K562 (cell line): ENCODE measurements around the gene ALDH3B2. TPM values are rescaled to one million over a fixed set of nuclear protein-coding genes. Genes with fewer than 3 reads are reported as not detected.
"Not testable (repeated sequence)": the region's sequence is repeated elsewhere in the genome, so short reads cannot be mapped to it uniquely, and the experiment has no call there.

Source experiments
- ATAC-seq: fragments of 200-7000 bp; cut with Tn5 transposase; 3 replicates; pipeline ENCODE4 v1.9.1; 2020; ENCODE audit warnings: moderate library complexity
- BruUV-seq: library from RNA; stranded (reverse); fragments of 400-500 nt; replicated peaks from 2 replicates; lab custom pipeline; 2021; lab: Mats Ljungman, UMichigan
- CTCF ChIA-PET: fragments of 300-600 bp; formaldehyde crosslinking; extraction: SDS; loops from one replicate; lab custom pipeline; 2021; ENCODE audit warnings: low intra/inter-chr PET ratio; lab: Yijun Ruan, JAX
- POLR2A ChIA-PET: fragments of 300-600, 350-650 bp; sonication (Branson Sonifier 250); formaldehyde crosslinking; extraction: SDS; loops from one replicate; lab custom pipeline; 2021; ENCODE audit warnings: antibody characterized with exemption, inconsistent platforms; lab: Yijun Ruan, JAX
- DNase-seq, 4 experiments: peaks; one replicate each; pipeline versions ENCODE4 v3.0.0 to v3.0.0-alpha.2; 2011 to 2018; ENCODE audit warnings: low spot score in 3 of 4, mixed read lengths in 3 of 4; ENCODE audit errors: extremely low read depth in 1 of 4
- FAIRE-seq: peaks from 2 replicates; lab custom pipeline; 2011; peaks lifted over from hg19 to GRCh38; lab: Jason Lieb, UNC
- H2AFZ ChIP-seq: 2 replicates; pipeline ENCODE4 v1.6.0; 2011; ENCODE audit warnings: low read depth, low read length, control low read depth, inconsistent platforms
- H3K27ac ChIP-seq: fragments of 200-600 bp; 3 replicates; pipeline ENCODE4 v1.8.0; 2011; ENCODE audit warnings: low read depth, mild to moderate bottlenecking, control low read depth, inconsistent platforms, low read length, moderate library complexity, mixed read lengths; ENCODE audit errors: extremely low read depth
- H3K27me3 ChIP-seq, 2 experiments: fragments of 300-600 bp in 1 of 2; 2 replicates in 1 of 2; 3 replicates in 1 of 2; pipeline versions ENCODE4 v1.6.0 to v1.8.0; 2011; ENCODE audit warnings: inconsistent platforms in 2 of 2, low read length in 2 of 2, mild to moderate bottlenecking in 1 of 2, mixed read lengths in 1 of 2, moderate library complexity in 1 of 2; ENCODE audit not compliant: control insufficient read depth in 2 of 2, insufficient read depth in 2 of 2
- H3K36me3 ChIP-seq: fragments of 300-600 bp; 3 replicates; pipeline ENCODE4 v1.8.0; 2011; ENCODE audit warnings: mild to moderate bottlenecking, low read length, inconsistent platforms; ENCODE audit not compliant: control insufficient read depth, insufficient read depth
- H3K4me1 ChIP-seq, 2 experiments: fragments of 200-600 bp in 1 of 2; replicated peaks in 1 of 2; 2 replicates in 1 of 2; 3 replicates in 1 of 2; pipeline versions ENCODE4 v1.5.1 to v1.8.0; 2011; ENCODE audit warnings: inconsistent platforms in 2 of 2, low read length in 2 of 2, mild to moderate bottlenecking in 1 of 2, mixed read lengths in 1 of 2, moderate library complexity in 1 of 2; ENCODE audit not compliant: control insufficient read depth in 2 of 2, insufficient read depth in 2 of 2
- H3K4me2 ChIP-seq: 2 replicates; pipeline ENCODE4 v1.6.1; 2011; ENCODE audit warnings: low read length, control low read depth, inconsistent platforms, mixed read lengths; ENCODE audit not compliant: insufficient read depth
- H3K4me3 ChIP-seq: fragments of 200-600 bp; sonication (generic), shearing (Covaris generic); 2 replicates; pipeline ENCODE4 v1.5.1; 2016; ENCODE audit warnings: control low read depth, inconsistent platforms
- H3K79me2 ChIP-seq: fragments of 200-600 bp; 3 replicates; pipeline ENCODE4 v1.8.0; 2011; ENCODE audit warnings: low read length, inconsistent platforms; ENCODE audit not compliant: control insufficient read depth, insufficient read depth
- H3K9ac ChIP-seq, 2 experiments: 2 replicates each; pipeline versions ENCODE4 v1.6.0 to v1.6.1; 2011; ENCODE audit warnings: low read depth in 2 of 2, low read length in 2 of 2, control low read depth in 1 of 2, inconsistent platforms in 1 of 2, mild to moderate bottlenecking in 1 of 2, mixed read lengths in 1 of 2; ENCODE audit not compliant: insufficient read depth in 1 of 2
- H3K9me1 ChIP-seq: one replicate; pipeline ENCODE4 v1.6.0; 2011; ENCODE audit warnings: inconsistent platforms, mild to moderate bottlenecking, low read length, moderate library complexity; ENCODE audit not compliant: control insufficient read depth, insufficient read depth
- H3K9me3 ChIP-seq: replicated peaks from 2 replicates; pipeline ENCODE4 v1.5.1; 2011; ENCODE audit warnings: low read depth, low read length, inconsistent platforms; ENCODE audit not compliant: control insufficient read depth, insufficient read depth
- H4K20me1 ChIP-seq: replicated peaks from 2 replicates; pipeline ENCODE4 v1.6.1; 2011; ENCODE audit warnings: low read length, inconsistent platforms, mixed read lengths; ENCODE audit not compliant: control insufficient read depth, insufficient read depth
- SUPT5H ChIP-seq: fragments of 450-650 bp; IDR thresholded peaks from 2 replicates; pipeline ENCODE4 v1.6.1; 2016
- WGBS: fragments of 100-300 bp; shearing (Covaris generic); methylation state at CpG from one replicate; pipeline ENCODE4 v1.1.6; 2016; ENCODE audit warnings: low coverage, mixed read lengths; ENCODE audit not compliant: insufficient coverage; ENCODE audit errors: missing lambda C conversion rate; 5-methylcytosine and 5-hydroxymethylcytosine counted together
- in situ Hi-C: fragments of 300-500 bp; cut with MboI; formaldehyde crosslinking; loops from 4 replicates; pipeline ENCODE4 v1.15.0; 2018; ENCODE audit warnings: inconsistent platforms, mixed read lengths
- intact Hi-C: fragments of 100-400 bp; cut with micrococcal nuclease; formaldehyde crosslinking; loops from 2 replicates; pipeline ENCODE4 v1.14.2; 2022
- polyA plus RNA-seq, 8 experiments: library from polyadenylated mRNA; depleted of rRNA in 4 of 8; stranded (reverse) in 5 of 8; unstranded in 3 of 8; fragments of >200 nt; fragmentation: Nextera tagmentation in 2 of 8; fragmentation: Illumina TruSeq in 1 of 8; extraction: Ambion mirVana in 2 of 8; extraction: Trizol in 1 of 8; gene quantifications; 2 replicates each; pipeline versions ENCODE4 v1.2.1 to v1.2.3, GENCODE V29; 2011 to 2014; ENCODE audit warnings: inconsistent platforms in 1 of 8, missing spikeins in 1 of 8
- total RNA-seq, 7 experiments: library from RNA; depleted of rRNA in 6 of 7; stranded (reverse); fragments of >200 nt in 6 of 7; fragmentation: Illumina TruSeq in 2 of 7; extraction: Trizol in 2 of 7; gene quantifications; 2 replicates each; pipeline versions ENCODE4 v1.2.1 to v1.2.3, GENCODE V29; 2011 to 2021; ENCODE audit warnings: low replicate concordance in 1 of 7

The ALDH3B2 gene
- total and polyA plus RNA-seq, 9 of the 15 experiments (the other 6 are each of a cell fraction or from before 2014, with no cell fraction given), result not detected

DNA sequence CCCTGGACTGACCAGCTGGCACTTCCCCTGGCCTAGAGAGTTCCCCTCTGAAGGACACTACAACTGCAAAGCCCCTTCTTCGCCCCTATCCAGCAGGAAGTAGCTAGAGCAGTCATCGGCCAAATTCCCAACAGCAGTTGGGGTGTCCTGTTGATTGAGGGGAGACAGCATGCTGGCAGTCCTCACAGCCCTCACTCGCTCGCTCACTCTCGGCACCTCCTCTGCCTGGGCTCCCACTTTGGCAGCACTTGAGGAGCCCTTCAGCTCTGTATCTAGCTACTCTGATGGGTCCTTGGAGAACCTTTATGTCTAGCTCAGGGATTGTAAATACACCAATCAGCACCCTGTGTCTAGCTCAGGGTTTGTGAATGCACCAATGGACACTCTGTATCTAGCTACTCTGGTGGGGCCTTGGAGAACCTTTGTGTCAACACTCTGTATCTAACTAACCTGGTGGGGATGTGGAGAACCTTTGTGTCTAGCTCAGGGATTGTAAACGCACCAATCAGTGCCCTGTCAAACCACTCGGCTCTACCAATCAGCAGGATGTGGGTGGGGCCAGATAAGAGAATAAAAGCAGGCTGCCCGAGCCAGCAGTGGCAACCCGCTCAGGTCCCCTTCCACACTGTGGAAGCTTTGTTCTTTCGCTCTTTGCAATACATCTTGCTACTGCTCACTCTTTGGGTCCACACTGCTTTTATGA lies 48.1 kb downstream of the ALDH3B2 start:
- 82% methylated on average over 9 of the region's 10 CpGs for WGBS
- POLR2A ChIA-PET, result interaction anchor here (1.1 to 5.2 kb wide), 2 partner anchors 9 to 13 kb away, joined by 3 to 36 read pairs; no protein-coding TSS in a partner anchor
- H2AFZ ChIP-seq, H3K4me2 ChIP-seq, CTCF ChIA-PET, H3K27me3 ChIP-seq, H3K27ac ChIP-seq, DNase-seq, ATAC-seq, H3K9ac ChIP-seq, H3K4me3 ChIP-seq, FAIRE-seq, H3K9me3 ChIP-seq, H3K9me1 ChIP-seq, H3K79me2 ChIP-seq, in situ Hi-C loops, intact Hi-C loops, H4K20me1 ChIP-seq, BruUV-seq: not testable (repeated sequence)
- Histone ChIP-seq H3K4me1 (peaks cover 7 to 41% of the 10 kb centered on the region in 2 experiments), H3K36me3 (peaks cover 15% of the 10 kb centered on the region; the same call in 1 of the 3 replicates)

DNA sequence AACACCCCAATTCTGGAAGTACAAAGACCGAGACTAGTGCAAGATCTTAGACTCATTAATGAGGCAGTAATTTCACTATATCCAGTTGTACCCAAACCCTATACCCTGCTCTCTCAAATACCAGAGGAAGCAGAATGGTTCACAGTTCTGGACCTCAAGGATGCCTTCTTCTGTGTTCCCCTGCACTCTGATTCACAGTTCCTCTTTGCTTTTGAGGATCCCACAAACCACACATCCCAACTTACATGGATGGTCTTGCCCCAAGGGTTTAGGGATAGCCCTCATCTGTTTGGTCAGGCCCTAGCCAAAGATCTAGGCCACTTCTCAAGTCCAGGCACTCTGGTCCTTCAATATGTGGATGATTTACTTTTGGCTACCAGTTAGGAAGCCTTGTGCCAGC lies 50.6 kb downstream of the ALDH3B2 start:
- H3K4me3 ChIP-seq, ATAC-seq, DNase-seq, H3K4me2 ChIP-seq, H4K20me1 ChIP-seq, H3K9ac ChIP-seq, H3K9me3 ChIP-seq, intact Hi-C loops: not testable (repeated sequence)
- H3K79me2 ChIP-seq, result peaks cover 19% of the 10 kb centered on the region
- WGBS, result 37% methylated on average over 1 of the region's 1 CpG
- peak; percentile 26; the same call in 1 of the 2 replicates for TF ChIP-seq SUPT5H
- TF ChIP-seq, all 486 proteins: peak for 1; not testable (repeated sequence) for 485
- H3K9me1 ChIP-seq, in situ Hi-C loops, H3K27me3 ChIP-seq, H2AFZ ChIP-seq, POLR2A ChIA-PET, H3K27ac ChIP-seq, FAIRE-seq, CTCF ChIA-PET, BruUV-seq: not testable (repeated sequence)
- H3K36me3 ChIP-seq, result peaks cover 15% of the 10 kb centered on the region; the same call in 1 of the 3 replicates
- peaks cover 0 to 20% of the 10 kb centered on the region in 2 experiments; a peak in 3 of 5 replicates for H3K4me1 ChIP-seq

DNA sequence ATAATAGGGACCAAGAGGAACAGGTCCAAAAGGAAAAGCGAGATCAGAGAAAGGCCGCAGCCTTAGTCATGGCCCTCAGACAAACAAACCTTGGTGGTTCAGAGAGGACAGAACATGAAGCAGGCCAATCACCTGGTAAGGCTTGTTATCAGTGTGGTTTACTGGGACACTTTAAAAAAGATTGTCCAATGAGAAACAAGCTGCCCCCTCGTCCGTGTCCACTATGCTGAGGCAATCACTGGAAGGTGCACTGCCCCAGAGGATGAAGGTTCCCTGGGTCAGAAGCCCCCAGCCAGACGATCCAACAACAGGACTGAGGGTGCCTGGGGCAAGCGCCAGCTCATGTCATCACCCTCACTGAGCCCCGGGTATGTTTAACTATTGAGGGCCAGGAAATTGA lies 51.5 kb downstream of the ALDH3B2 start:
- H3K9ac ChIP-seq, in situ Hi-C loops, CTCF ChIA-PET, H3K4me2 ChIP-seq, H3K27me3 ChIP-seq, intact Hi-C loops, ATAC-seq, BruUV-seq, DNase-seq, H4K20me1 ChIP-seq, POLR2A ChIA-PET, H2AFZ ChIP-seq, H3K4me3 ChIP-seq, H3K9me3 ChIP-seq, H3K9me1 ChIP-seq, FAIRE-seq, H3K27ac ChIP-seq: not testable (repeated sequence)
- Histone ChIP-seq H3K36me3 (peaks cover 11% of the 10 kb centered on the region; the same call in 1 of the 3 replicates), H3K79me2 (peaks cover 19% of the 10 kb centered on the region), H3K4me1 (peaks cover 0 to 15% of the 10 kb centered on the region in 2 experiments; a peak in 2 of 5 replicates)
- 79% methylated on average over 2 of the region's 7 CpGs for WGBS
